ENCODE data around the gene ELOVL5.

ELOVL5 gene

GRCh38 chr6:53294095-53294494 is 54.7 kb downstream of the ELOVL5 start:
- TF ChIP-seq CTCF (IDR thresholded peaks at IDR 0.05; ENCODE audit: insufficient read depth, low read length) = peak; percentile 6
- no peak for TF ChIP-seq POLR2AphosphoS5 (IDR thresholded peaks at IDR 0.05; ENCODE audit: low read depth)
- Histone ChIP-seq H3K27ac (replicated peaks) (no peak overlapping the region), H3K4me3 (replicated peaks; ENCODE audit: insufficient read depth, low read length) (no peak overlapping the region), H3K27me3 (ENCODE audit: insufficient read depth, poor library complexity, severe bottlenecking) (no peaks in the 10 kb centered on the region)
- no peak for DNase-seq (ENCODE audit: low read depth in 1 of 2, low spot score in 1 of 2)

GRCh38 chr6:53293691-53294090 is 55.1 kb downstream of the ELOVL5 start:
- H3K27me3 ChIP-seq (ENCODE audit: insufficient read depth, poor library complexity, severe bottlenecking) = no peaks in the 10 kb centered on the region
- no peak overlapping the region for H3K4me3 ChIP-seq (replicated peaks; ENCODE audit: insufficient read depth, low read length)
- no peak overlapping the region for H3K27ac ChIP-seq (replicated peaks)
- no peak for DNase-seq (ENCODE audit: low read depth in 1 of 2, low spot score in 1 of 2)
- TF ChIP-seq SPI1 (IDR thresholded peaks at IDR 0.05; ENCODE audit: borderline replicate concordance, low read depth) = no peak
- TF ChIP-seq POLR2AphosphoS5 (IDR thresholded peaks at IDR 0.05; ENCODE audit: low read depth) = no peak
- TF ChIP-seq, protein P1, sequence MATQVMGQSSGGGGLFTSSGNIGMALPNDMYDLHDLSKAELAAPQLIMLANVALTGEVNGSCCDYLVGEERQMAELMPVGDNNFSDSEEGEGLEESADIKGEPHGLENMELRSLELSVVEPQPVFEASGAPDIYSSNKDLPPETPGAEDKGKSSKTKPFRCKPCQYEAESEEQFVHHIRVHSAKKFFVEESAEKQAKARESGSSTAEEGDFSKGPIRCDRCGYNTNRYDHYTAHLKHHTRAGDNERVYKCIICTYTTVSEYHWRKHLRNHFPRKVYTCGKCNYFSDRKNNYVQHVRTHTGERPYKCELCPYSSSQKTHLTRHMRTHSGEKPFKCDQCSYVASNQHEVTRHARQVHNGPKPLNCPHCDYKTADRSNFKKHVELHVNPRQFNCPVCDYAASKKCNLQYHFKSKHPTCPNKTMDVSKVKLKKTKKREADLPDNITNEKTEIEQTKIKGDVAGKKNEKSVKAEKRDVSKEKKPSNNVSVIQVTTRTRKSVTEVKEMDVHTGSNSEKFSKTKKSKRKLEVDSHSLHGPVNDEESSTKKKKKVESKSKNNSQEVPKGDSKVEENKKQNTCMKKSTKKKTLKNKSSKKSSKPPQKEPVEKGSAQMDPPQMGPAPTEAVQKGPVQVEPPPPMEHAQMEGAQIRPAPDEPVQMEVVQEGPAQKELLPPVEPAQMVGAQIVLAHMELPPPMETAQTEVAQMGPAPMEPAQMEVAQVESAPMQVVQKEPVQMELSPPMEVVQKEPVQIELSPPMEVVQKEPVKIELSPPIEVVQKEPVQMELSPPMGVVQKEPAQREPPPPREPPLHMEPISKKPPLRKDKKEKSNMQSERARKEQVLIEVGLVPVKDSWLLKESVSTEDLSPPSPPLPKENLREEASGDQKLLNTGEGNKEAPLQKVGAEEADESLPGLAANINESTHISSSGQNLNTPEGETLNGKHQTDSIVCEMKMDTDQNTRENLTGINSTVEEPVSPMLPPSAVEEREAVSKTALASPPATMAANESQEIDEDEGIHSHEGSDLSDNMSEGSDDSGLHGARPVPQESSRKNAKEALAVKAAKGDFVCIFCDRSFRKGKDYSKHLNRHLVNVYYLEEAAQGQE (IDR thresholded peaks at IDR 0.05; ENCODE audit: insufficient replicate concordance, low read depth) = no peak

- no peak for TF ChIP-seq GABPA (IDR thresholded peaks at IDR 0.05; ENCODE audit: low read depth)
- no peak for TF ChIP-seq POLR2AphosphoS5 (IDR thresholded peaks at IDR 0.05; ENCODE audit: low read depth)
- TF ChIP-seq, protein P1 (IDR thresholded peaks at IDR 0.05; ENCODE audit: insufficient replicate concordance, low read depth) = no peak
- no peak for DNase-seq (ENCODE audit: low read depth in 1 of 2, low spot score in 1 of 2)
- Histone ChIP-seq H3K27ac (replicated peaks) (no peak overlapping the region), H3K27me3 (ENCODE audit: insufficient read depth, poor library complexity, severe bottlenecking) (no peaks in the 10 kb centered on the region), H3K4me3 (replicated peaks; ENCODE audit: insufficient read depth, low read length) (no peak overlapping the region)
Measured at GRCh38 chr6:53290537-53291510, 57.9 kb downstream of the ELOVL5 start.

DNA sequence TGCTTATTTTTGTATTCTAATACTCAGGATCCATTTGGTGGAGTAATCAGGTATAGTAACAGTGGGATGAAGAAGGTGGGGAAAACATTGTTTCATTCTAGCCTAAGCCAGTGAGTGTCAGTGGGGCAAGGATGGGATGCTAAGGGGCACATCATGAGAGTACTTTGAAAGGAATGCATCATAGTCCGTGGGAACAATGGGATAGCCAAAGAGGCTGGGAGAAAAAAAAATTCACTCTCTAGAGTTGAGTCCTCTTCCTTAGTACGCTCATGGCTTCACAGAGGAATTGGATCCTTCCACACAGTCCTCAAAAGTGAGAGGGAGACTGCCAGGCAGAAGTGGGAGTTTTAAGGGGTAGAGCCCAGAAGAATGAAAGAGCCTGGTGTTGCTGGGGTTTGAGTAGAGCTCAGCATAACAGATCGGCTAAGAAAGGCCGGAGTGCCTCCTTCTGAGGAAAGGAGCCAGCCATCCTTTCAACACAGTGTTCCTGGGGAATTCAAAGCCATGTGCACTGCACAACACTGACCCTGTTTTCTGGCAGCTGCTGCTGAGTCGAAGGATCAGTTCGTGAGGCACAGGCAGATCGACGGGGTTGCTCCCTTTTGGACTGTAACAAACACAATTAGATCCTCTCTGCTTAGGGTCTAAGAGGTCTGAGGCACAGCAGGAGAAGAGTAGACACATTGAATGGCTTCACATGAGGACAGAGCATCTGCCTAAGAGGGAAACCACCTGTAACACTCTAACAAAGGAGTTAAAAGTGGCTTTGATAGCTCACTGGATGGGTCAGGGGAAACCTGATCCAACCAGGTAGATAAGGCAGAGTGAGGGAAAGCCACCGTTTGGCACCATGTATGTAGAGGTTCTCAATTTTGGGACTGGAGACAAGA is 61.2 kb downstream of the ELOVL5 start:
- TF ChIP-seq CTCF (IDR thresholded peaks at IDR 0.05; ENCODE audit: insufficient read depth, low read length) = no peak
- TF ChIP-seq, protein P1 (IDR thresholded peaks at IDR 0.05; ENCODE audit: insufficient replicate concordance, low read depth) = no peak
- no peak for TF ChIP-seq GABPA (IDR thresholded peaks at IDR 0.05; ENCODE audit: low read depth)
- TF ChIP-seq SPI1 (IDR thresholded peaks at IDR 0.05; ENCODE audit: borderline replicate concordance, low read depth) = no peak
- TF ChIP-seq POLR2AphosphoS5 (IDR thresholded peaks at IDR 0.05; ENCODE audit: low read depth) = no peak
- Histone ChIP-seq H3K4me3 (replicated peaks; ENCODE audit: insufficient read depth, low read length) (no peak overlapping the region), H3K27ac (replicated peaks) (no peak overlapping the region), H3K27me3 (ENCODE audit: insufficient read depth, poor library complexity, severe bottlenecking) (no peaks in the 10 kb centered on the region)
- no peak for DNase-seq (ENCODE audit: low read depth in 1 of 2, low spot score in 1 of 2)
